ENCODE data around the gene OGG1.

Gene OGG1

GRCh38 chr3:9715764-9716437 is 33.9 kb upstream of the OGG1 start (continued):
- TF ChIP-seq, protein P1, sequence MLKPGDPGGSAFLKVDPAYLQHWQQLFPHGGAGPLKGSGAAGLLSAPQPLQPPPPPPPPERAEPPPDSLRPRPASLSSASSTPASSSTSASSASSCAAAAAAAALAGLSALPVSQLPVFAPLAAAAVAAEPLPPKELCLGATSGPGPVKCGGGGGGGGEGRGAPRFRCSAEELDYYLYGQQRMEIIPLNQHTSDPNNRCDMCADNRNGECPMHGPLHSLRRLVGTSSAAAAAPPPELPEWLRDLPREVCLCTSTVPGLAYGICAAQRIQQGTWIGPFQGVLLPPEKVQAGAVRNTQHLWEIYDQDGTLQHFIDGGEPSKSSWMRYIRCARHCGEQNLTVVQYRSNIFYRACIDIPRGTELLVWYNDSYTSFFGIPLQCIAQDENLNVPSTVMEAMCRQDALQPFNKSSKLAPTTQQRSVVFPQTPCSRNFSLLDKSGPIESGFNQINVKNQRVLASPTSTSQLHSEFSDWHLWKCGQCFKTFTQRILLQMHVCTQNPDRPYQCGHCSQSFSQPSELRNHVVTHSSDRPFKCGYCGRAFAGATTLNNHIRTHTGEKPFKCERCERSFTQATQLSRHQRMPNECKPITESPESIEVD (tag by site-specific recombination; IDR thresholded peaks at IDR 0.05) = no peak
- no peak for TF ChIP-seq BCL6B (tag by site-specific recombination; IDR thresholded peaks at IDR 0.05)
- TF ChIP-seq ZSCAN18 (tag by site-specific recombination; IDR thresholded peaks at IDR 0.05) = no peak
- TF ChIP-seq, protein P2, sequence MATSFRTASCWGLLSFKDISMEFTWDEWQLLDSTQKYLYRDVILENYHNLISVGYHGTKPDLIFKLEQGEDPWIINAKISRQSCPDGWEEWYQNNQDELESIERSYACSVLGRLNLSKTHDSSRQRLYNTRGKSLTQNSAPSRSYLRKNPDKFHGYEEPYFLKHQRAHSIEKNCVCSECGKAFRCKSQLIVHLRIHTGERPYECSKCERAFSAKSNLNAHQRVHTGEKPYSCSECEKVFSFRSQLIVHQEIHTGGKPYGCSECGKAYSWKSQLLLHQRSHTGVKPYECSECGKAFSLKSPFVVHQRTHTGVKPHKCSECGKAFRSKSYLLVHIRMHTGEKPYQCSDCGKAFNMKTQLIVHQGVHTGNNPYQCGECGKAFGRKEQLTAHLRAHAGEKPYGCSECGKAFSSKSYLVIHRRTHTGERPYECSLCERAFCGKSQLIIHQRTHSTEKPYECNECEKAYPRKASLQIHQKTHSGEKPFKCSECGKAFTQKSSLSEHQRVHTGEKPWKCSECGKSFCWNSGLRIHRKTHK (tag by site-specific recombination; IDR thresholded peaks at IDR 0.05) = no peak
- TF ChIP-seq, protein P3, sequence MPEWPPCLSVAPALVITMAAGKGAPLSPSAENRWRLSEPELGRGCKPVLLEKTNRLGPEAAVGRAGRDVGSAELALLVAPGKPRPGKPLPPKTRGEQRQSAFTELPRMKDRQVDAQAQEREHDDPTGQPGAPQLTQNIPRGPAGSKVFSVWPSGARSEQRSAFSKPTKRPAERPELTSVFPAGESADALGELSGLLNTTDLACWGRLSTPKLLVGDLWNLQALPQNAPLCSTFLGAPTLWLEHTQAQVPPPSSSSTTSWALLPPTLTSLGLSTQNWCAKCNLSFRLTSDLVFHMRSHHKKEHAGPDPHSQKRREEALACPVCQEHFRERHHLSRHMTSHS (tag by site-specific recombination; IDR thresholded peaks at IDR 0.05) = no peak
- TF ChIP-seq ZNF639 (tag by site-specific recombination; IDR thresholded peaks at IDR 0.05) = no peak
- no peak for TF ChIP-seq REPIN1 (tag by site-specific recombination; IDR thresholded peaks at IDR 0.05; ENCODE audit: low read depth)
- no peak for TF ChIP-seq OSR2 (tag by site-specific recombination; IDR thresholded peaks at IDR 0.05)
- TF ChIP-seq, protein P4, sequence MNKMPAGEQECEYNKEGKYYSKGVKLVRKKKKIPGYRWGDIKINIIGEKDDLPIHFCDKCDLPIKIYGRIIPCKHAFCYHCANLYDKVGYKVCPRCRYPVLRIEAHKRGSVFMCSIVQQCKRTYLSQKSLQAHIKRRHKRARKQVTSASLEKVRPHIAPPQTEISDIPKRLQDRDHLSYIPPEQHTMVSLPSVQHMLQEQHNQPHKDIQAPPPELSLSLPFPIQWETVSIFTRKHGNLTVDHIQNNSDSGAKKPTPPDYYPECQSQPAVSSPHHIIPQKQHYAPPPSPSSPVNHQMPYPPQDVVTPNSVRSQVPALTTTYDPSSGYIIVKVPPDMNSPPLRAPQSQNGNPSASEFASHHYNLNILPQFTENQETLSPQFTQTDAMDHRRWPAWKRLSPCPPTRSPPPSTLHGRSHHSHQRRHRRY (tag by site-specific recombination; IDR thresholded peaks at IDR 0.05) = no peak
- TF ChIP-seq OVOL3 (tag by site-specific recombination; IDR thresholded peaks at IDR 0.05) = no peak
- no peak for TF ChIP-seq TCF7L2 (IDR thresholded peaks at IDR 0.05; ENCODE audit: borderline replicate concordance, low read depth, low read length)
- TF ChIP-seq, protein P5, sequence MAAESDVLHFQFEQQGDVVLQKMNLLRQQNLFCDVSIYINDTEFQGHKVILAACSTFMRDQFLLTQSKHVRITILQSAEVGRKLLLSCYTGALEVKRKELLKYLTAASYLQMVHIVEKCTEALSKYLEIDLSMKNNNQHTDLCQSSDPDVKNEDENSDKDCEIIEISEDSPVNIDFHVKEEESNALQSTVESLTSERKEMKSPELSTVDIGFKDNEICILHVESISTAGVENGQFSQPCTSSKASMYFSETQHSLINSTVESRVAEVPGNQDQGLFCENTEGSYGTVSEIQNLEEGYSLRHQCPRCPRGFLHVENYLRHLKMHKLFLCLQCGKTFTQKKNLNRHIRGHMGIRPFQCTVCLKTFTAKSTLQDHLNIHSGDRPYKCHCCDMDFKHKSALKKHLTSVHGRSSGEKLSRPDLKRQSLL (tag by site-specific recombination; IDR thresholded peaks at IDR 0.05) = no peak
- TF ChIP-seq ZBTB44 (tag by site-specific recombination; IDR thresholded peaks at IDR 0.05) = no peak
- TF ChIP-seq ZNF184 (tag by site-specific recombination; IDR thresholded peaks at IDR 0.05) = 0 out of 2 replicates have a peak, but pooled peaks have one; percentile 3
- peak; percentile 71 for TF ChIP-seq ZNF335 (tag by site-specific recombination; conservative IDR thresholded peaks at IDR 0.05)
- TF ChIP-seq, protein P6, sequence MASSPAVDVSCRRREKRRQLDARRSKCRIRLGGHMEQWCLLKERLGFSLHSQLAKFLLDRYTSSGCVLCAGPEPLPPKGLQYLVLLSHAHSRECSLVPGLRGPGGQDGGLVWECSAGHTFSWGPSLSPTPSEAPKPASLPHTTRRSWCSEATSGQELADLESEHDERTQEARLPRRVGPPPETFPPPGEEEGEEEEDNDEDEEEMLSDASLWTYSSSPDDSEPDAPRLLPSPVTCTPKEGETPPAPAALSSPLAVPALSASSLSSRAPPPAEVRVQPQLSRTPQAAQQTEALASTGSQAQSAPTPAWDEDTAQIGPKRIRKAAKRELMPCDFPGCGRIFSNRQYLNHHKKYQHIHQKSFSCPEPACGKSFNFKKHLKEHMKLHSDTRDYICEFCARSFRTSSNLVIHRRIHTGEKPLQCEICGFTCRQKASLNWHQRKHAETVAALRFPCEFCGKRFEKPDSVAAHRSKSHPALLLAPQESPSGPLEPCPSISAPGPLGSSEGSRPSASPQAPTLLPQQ (tag by site-specific recombination; IDR thresholded peaks at IDR 0.05) = peak; percentile 42; the same call in 1 of the 2 replicates
- no peak for TF ChIP-seq ZNF549 (tag by site-specific recombination; IDR thresholded peaks at IDR 0.05)
- TF ChIP-seq ZNF449 (tag by site-specific recombination; IDR thresholded peaks at IDR 0.05) = peak; percentile 50; the same call in 1 of the 2 replicates
- TF ChIP-seq ZNF473 (tag by site-specific recombination; IDR thresholded peaks at IDR 0.05) = no peak
- TF ChIP-seq ZNF585B (tag by site-specific recombination; IDR thresholded peaks at IDR 0.05) = no peak
- no peak for TF ChIP-seq ZNF433 (tag by site-specific recombination; IDR thresholded peaks at IDR 0.05; ENCODE audit: low read depth)
- no peak for TF ChIP-seq ZBTB1 (tag by site-specific recombination; IDR thresholded peaks at IDR 0.05)

All from HEK293 (cell line).